Vagina (tissue), 2 donors: ENCODE results near the gene CYB5A.

Experiments used
- CTCF ChIP-seq, 3 experiments: fragments of 450-650 bp in 2 of 3; fragments of 200-600 bp in 1 of 3; sonication (generic) in 1 of 3; IDR thresholded peaks; one replicate each; pipeline ENCODE4 v1.5.1; 2017 to 2019; ENCODE audit warnings: antibody characterized with exemption in 3 of 3, mild to moderate bottlenecking in 2 of 3, moderate library complexity in 2 of 3
- POLR2AphosphoS5 ChIP-seq, 2 donors: sonication (generic); formaldehyde crosslinking; IDR thresholded peaks; one replicate each; pipeline ENCODE4 v1.9.0; 2017; ENCODE audit warnings: antibody characterized with exemption in 2 of 2, mild to moderate bottlenecking in 2 of 2, low read depth in 1 of 2; ENCODE audit not compliant: insufficient read depth in 1 of 2

GRCh38 chr18:74294526-74294925 is 2.8 kb upstream of the CYB5A start:
- TF ChIP-seq CTCF (IDR thresholded peaks at IDR 0.05): no peak
- no peak for TF ChIP-seq POLR2AphosphoS5 (IDR thresholded peaks at IDR 0.05; ENCODE audit: insufficient read depth in 1 of 2, low read depth in 1 of 2)
